Measurements from ENCODE around the gene C2orf68. TPM values are rescaled to one million over a fixed set of nuclear protein-coding genes. Genes with fewer than 3 reads are reported as not detected.

Gene C2orf68
- total RNA-seq, 6 experiments from 2014 or later = 7.6 to 22.7 (median 14.8) TPM

DNA sequence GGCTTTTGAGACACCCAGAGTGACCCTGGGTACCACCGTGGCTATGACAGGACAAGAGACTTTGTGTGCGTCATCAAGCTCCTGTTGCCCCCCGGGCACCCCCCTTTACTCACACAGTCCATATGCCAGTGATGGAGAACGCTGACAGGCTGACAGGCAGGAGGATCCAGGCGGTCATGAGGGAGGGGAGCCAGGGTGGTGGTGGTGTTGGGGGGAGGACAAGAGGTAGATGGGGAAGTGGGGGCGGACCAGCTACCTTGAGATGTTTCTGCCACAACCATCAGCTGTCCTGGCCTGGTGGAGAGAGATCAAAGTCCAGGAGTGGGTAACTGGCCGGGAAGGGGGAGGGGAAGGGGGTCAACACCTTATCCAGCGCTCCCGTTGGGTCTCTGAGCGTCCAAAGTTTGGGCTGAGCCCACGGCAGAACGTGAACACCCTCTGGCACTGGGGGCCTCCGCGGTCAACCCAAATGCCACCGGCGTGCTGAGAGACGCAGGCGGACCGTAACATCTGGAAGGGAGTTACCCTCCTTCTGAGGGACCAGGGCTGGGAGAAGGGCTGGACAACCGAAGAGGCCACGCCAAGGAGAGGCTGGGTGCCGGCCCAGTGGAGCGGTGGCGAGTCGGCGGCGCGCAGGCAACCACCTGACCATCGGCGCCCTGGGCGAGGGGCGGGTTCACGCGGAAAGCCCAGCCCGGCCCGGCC, 9.9 kb downstream of the C2orf68 start:
- TF ChIP-seq, protein P1, sequence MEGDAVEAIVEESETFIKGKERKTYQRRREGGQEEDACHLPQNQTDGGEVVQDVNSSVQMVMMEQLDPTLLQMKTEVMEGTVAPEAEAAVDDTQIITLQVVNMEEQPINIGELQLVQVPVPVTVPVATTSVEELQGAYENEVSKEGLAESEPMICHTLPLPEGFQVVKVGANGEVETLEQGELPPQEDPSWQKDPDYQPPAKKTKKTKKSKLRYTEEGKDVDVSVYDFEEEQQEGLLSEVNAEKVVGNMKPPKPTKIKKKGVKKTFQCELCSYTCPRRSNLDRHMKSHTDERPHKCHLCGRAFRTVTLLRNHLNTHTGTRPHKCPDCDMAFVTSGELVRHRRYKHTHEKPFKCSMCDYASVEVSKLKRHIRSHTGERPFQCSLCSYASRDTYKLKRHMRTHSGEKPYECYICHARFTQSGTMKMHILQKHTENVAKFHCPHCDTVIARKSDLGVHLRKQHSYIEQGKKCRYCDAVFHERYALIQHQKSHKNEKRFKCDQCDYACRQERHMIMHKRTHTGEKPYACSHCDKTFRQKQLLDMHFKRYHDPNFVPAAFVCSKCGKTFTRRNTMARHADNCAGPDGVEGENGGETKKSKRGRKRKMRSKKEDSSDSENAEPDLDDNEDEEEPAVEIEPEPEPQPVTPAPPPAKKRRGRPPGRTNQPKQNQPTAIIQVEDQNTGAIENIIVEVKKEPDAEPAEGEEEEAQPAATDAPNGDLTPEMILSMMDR (IDR thresholded peaks at IDR 0.05) = no peak
- no peak for TF ChIP-seq POLR2A (IDR thresholded peaks at IDR 0.05)
- 15% methylated on average over 8 of the region's 36 CpGs for WGBS (ENCODE audit: insufficient coverage, low coverage, low lambda C conversion rate, missing lambda C conversion rate)
- DNase-seq = peak; percentile 77 to 84 (median 83)
- H3K4me1 ChIP-seq = peaks cover 0 to 52% (median 21%) of the 10 kb centered on the region in 4 donors
- H3K9me3 ChIP-seq = no peaks in the 10 kb centered on the region
- peak overlapping the region; percentile 67 to 83 (median 81) for H3K4me3 ChIP-seq
- peak overlapping the region; percentile 72 to 78 (median 74) for H3K27ac ChIP-seq
- peak; percentile 54 to 74 (median 69) for ATAC-seq
- intact Hi-C loops (cut with DNase I) = no loop called here
- H3K27me3 ChIP-seq = no peaks in the 10 kb centered on the region
- peaks cover 0 to 26% (median 3%) of the 10 kb centered on the region in 4 donors for H3K36me3 ChIP-seq

DNA sequence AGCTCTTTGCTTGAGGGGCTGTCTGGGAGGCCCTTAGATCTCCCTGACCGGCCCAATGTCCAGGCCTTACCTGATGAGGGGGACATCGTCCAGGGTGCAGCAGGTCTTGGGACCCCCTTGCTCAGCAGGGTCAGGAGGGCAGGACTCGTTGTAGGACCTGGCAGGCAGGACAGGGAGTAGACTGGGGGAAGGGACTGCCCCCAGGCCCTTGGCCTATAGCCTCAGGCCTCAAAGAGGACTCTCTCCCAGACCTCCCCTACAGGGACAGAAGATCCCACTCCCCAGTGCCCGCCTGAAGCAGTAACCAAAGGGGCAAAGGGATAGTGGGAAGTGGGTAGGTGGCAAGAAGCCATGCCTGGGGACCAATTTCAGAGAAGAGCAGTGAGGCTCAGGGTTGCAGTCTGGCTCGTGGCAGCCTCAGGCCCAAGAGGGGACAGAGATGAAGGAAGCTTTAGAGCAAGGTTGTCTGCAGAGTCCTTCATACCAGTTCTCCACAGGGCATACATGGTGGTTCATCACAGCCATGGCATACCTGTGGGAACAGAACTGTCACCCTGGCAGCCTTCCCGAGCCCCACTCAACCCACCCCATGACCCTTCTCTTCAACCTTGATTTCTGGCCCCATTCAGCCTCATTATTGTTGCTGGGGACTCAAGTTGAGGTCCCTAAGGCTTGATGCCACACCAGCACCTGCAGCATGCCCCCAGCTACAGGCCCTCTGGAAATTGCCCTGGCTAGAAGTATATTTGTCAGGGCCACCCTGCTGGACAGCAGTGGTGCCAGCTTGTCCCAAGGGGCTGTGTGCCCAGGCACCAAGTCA, 10.7 kb downstream of the C2orf68 start:
- H3K36me3 ChIP-seq = peaks cover 0 to 26% (median 3%) of the 10 kb centered on the region in 4 donors
- peaks cover 0 to 57% (median 25%) of the 10 kb centered on the region in 4 donors for H3K4me1 ChIP-seq
- TF ChIP-seq, protein P1 (IDR thresholded peaks at IDR 0.05) = no peak
- no peak for TF ChIP-seq POLR2A (IDR thresholded peaks at IDR 0.05)
- H3K4me3 ChIP-seq = peak overlapping the region; percentile 67 to 83 (median 81)
- intact Hi-C loops (cut with DNase I) = no loop called here
- H3K9me3 ChIP-seq = no peaks in the 10 kb centered on the region
- WGBS (ENCODE audit: insufficient coverage, low coverage, low lambda C conversion rate, missing lambda C conversion rate) = 63% methylated on average over 3 of the region's 6 CpGs
- H3K27me3 ChIP-seq = no peaks in the 10 kb centered on the region
- no peak for DNase-seq
- no peak for ATAC-seq
- no peak overlapping the region for H3K27ac ChIP-seq

DNA sequence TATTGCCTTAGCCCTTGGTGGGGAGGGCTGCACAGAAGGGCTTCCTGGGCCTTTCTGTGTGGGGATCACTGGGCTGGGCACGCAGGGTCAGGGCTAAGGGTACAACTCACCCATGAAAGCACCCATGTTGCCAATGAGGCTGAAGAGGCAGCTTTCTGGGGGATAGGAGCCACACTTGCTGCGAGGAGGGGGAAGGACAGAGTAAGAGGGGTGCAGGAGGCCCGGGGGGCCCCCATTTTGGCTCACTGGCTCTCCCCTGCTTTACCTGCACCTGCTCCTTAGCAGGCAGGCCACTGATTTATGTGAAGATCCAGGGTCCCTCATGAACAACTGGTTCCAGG, 11.7 kb downstream of the C2orf68 start:
- H3K9me3 ChIP-seq = no peaks in the 10 kb centered on the region
- no peak for DNase-seq
- no peak overlapping the region for H3K4me3 ChIP-seq
- TF ChIP-seq, protein P1 (IDR thresholded peaks at IDR 0.05) = no peak
- no peak for TF ChIP-seq POLR2A (IDR thresholded peaks at IDR 0.05)
- peaks cover 0 to 26% (median 3%) of the 10 kb centered on the region in 4 donors for H3K36me3 ChIP-seq
- WGBS (ENCODE audit: insufficient coverage, low coverage, low lambda C conversion rate, missing lambda C conversion rate) = 90% methylated on average over 2 of the region's 3 CpGs
- intact Hi-C loops (cut with DNase I) = no loop called here
- no peak for ATAC-seq
- no peak overlapping the region for H3K27ac ChIP-seq
- no peaks in the 10 kb centered on the region for H3K27me3 ChIP-seq
- peaks cover 0 to 51% (median 22%) of the 10 kb centered on the region in 4 donors for H3K4me1 ChIP-seq

DNA sequence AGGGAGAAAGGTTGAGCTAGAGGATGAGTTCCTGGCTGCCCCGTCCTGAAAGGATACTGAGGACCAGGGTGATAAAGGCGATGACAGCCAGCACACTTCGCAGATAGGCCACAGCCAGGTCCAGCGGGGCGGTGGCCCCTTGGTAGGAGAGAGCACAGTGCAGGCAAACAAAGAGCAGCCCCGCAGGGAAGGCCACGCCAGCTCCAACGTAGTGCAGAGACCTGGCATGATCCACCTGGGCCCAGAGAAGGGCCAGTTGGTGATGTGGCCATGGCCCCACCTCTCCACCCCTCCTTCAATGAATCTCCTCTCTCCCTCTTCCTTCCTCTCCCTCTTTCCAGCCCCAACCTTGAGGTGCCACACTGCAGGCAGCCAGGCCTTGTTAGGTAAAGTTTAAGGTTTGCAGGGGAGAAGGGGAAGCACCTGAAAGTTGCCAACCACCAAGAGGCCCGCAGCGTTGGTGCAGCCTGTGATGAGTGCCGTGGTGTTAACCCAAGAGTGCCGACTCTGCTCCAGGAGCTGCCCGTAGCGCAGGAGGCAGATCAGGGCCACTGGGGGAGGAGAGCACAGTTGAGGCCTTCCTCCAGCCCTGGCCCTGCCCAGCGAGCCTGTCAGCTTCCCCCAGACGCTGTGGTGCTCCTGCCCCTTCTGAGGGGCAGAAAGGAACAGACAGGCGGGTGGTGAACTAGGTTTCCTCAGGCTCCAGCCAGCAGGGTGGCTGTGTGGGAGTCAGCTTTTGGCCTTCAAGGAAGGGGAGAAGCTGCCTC, 12.2 kb downstream of the C2orf68 start:
- Histone ChIP-seq H3K4me1 (peaks cover 0 to 47% (median 21%) of the 10 kb centered on the region in 4 donors), H3K9me3 (no peaks in the 10 kb centered on the region), H3K27ac (no peak overlapping the region), H3K4me3 (no peak overlapping the region), H3K36me3 (peaks cover 0 to 26% (median 3%) of the 10 kb centered on the region in 4 donors), H3K27me3 (no peaks in the 10 kb centered on the region)
- DNase-seq = no peak
- intact Hi-C loops (cut with DNase I) = no loop called here
- TF ChIP-seq POLR2A (IDR thresholded peaks at IDR 0.05) = no peak
- no peak for ATAC-seq
- WGBS (ENCODE audit: insufficient coverage, low coverage, low lambda C conversion rate, missing lambda C conversion rate) = 33% methylated on average over 10 of the region's 17 CpGs

All from right lobe of liver (tissue), 6 donors.